Esophagus muscularis mucosa (tissue), 4 donors: Measurements from ENCODE around the gene NOS1. TPM values are rescaled to one million over a fixed set of nuclear protein-coding genes. Genes with fewer than 3 reads are reported as not detected.
"Not testable (repeated sequence)": the region's sequence is repeated elsewhere in the genome, so short reads cannot be mapped to it uniquely, and the experiment has no call there.

Experiments used
- DNase-seq: peaks from one replicate; pipeline ENCODE4 v3.0.0-alpha.2; 2017; ENCODE audit errors: extremely low spot score
- H3K27ac ChIP-seq, 4 donors: fragments of 200-600 bp; sonication (generic); replicated peaks in 1 of 4; 1 replicate in 3 of 4; 2 replicates in 1 of 4; pipeline ENCODE4 v1.5.1; 2016 to 2019; ENCODE audit warnings: mild to moderate bottlenecking in 1 of 4
- H3K27me3 ChIP-seq, 4 donors: fragments of 200-600 bp; sonication (generic); one replicate each; pipeline versions ENCODE4 v1.5.1 to v1.6.0; 2016 to 2019
- H3K36me3 ChIP-seq, 4 donors: fragments of 200-600 bp; sonication (generic); one replicate each; pipeline ENCODE4 v1.5.1; 2016 to 2019
- H3K4me1 ChIP-seq, 4 donors: fragments of 200-600 bp; sonication (generic); one replicate each; pipeline ENCODE4 v1.5.1; 2016 to 2019
- H3K4me3 ChIP-seq, 4 donors: fragments of 200-600 bp; sonication (generic); 1 replicate in 2 of 4; 2 replicates in 2 of 4; pipeline ENCODE4 v1.5.1; 2016 to 2019; ENCODE audit warnings: mild to moderate bottlenecking in 4 of 4, moderate library complexity in 1 of 4
- H3K9me3 ChIP-seq, 4 donors: fragments of 200-600 bp; sonication (generic); 1 replicate in 3 of 4; 2 replicates in 1 of 4; pipeline ENCODE4 v1.5.1; 2016 to 2019
- CTCF ChIP-seq, 3 experiments: fragments of 200-600 bp in 2 of 3; fragments of 450-650 bp in 1 of 3; sonication (generic) in 2 of 3; IDR thresholded peaks; one replicate each; pipeline ENCODE4 v1.5.1; 2017 to 2019; ENCODE audit warnings: antibody characterized with exemption in 3 of 3, mild to moderate bottlenecking in 2 of 3, moderate library complexity in 1 of 3
- EP300 ChIP-seq: sonication (generic); formaldehyde crosslinking; IDR thresholded peaks from one replicate; pipeline ENCODE4 v1.6.1; 2017; ENCODE audit warnings: antibody characterized with exemption
- POLR2A ChIP-seq: fragments of 450-650 bp; IDR thresholded peaks from one replicate; pipeline ENCODE4 v1.6.1; 2017; ENCODE audit warnings: antibody characterized with exemption, moderate library complexity, mild to moderate bottlenecking, low read depth
- POLR2AphosphoS5 ChIP-seq, 2 donors: sonication (generic); formaldehyde crosslinking; IDR thresholded peaks; one replicate each; pipeline ENCODE4 v1.6.1; 2017; ENCODE audit warnings: antibody characterized with exemption in 2 of 2
- WGBS: methylation state at CpG from one replicate; pipeline ENCODE4 v1.1.5; 2018; 5-methylcytosine and 5-hydroxymethylcytosine counted together
- intact Hi-C: fragments of 100-400 bp; cut with DNase I; formaldehyde crosslinking; loops from one replicate; pipeline ENCODE4 v1.15.1; 2023
- total RNA-seq, 4 donors: library from RNA; depleted of rRNA; stranded (reverse); fragments of >200 nt; gene quantifications; one replicate each; pipeline versions ENCODE4 v1.1.0 to v1.2.1, GENCODE V29; 2016

The NOS1 gene
- total RNA-seq, 4 donors from 2014 or later = 1.7 to 4.0 (median 3.1) TPM

GRCh38 chr12:117387832-117388231, 26.4 kb upstream of the NOS1 start:
- Histone ChIP-seq H3K4me3 (no peak overlapping the region), H3K4me1 (no peaks in the 10 kb centered on the region), H3K27me3 (peaks cover 0 to 15% (median 0%) of the 10 kb centered on the region in 4 donors), H3K27ac (no peak overlapping the region), H3K9me3 (no peaks in the 10 kb centered on the region), H3K36me3 (no peaks in the 10 kb centered on the region)
- intact Hi-C loops = no loop called here
- WGBS = 72% methylated on average over 6 of the region's 8 CpGs
- no peak for DNase-seq
- no peak for TF ChIP-seq POLR2A
- no peak for TF ChIP-seq POLR2AphosphoS5 (IDR thresholded peaks at IDR 0.05)
- no peak for TF ChIP-seq EP300
- no peak for TF ChIP-seq CTCF (IDR thresholded peaks at IDR 0.05)

DNA sequence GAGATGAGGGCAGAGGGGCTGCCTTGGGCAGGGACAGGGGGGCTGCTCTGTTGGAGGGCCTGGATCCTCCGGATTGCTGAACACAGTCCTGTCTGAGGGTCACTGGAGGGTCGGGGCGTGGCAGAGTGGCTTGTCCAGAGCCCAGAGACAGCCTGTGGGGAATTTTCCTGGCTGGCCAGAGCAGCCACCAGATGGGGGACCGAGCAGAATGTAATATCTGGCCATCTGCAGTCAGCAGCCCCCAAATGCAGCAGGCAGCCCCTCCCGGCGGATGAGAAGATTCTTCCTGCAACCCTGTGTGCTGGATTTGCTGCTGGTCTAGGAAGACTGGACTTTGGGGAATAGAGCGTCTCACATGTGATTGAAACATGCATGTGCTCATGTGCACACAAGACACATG, 23.3 kb upstream of the NOS1 start:
- no peak for DNase-seq

DNA sequence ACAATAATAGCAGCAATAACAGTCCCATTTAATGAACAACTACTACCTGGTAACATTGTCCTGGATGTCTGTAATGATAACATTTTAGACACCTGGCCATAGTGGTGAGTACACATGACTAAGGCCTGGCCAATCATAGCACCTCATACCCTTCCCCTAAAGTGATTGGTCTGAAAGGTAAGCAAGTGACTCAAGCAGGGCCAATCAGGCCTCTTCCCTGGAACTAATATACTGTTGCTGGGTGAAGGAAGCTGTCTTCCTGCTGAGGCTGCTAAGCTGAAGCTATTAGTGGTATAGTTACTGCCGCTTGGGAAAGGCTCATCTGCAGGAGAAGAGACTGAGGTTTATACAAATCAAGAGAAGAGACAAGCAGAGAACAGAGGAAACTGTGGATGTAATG, 18.7 kb upstream of the NOS1 start:
- Histone ChIP-seq H3K36me3 (no peaks in the 10 kb centered on the region), H3K27me3 (peaks cover 0 to 14% (median 0%) of the 10 kb centered on the region in 4 donors), H3K9me3 (no peaks in the 10 kb centered on the region), H3K4me1 (no peaks in the 10 kb centered on the region), H3K27ac (no peak overlapping the region), H3K4me3 (no peak overlapping the region)
- WGBS = 73% methylated on average over 1 of the region's 1 CpG
- intact Hi-C loops = no loop called here
- no peak for TF ChIP-seq POLR2AphosphoS5 (IDR thresholded peaks at IDR 0.05)
- no peak for TF ChIP-seq CTCF (IDR thresholded peaks at IDR 0.05)
- no peak for TF ChIP-seq POLR2A
- TF ChIP-seq EP300 = no peak
- no peak for DNase-seq

More for the DNA sequence above, 23.3 kb upstream of the NOS1 start:
- Histone ChIP-seq H3K4me3 (no peak overlapping the region), H3K4me1 (no peaks in the 10 kb centered on the region), H3K36me3 (no peaks in the 10 kb centered on the region), H3K9me3 (no peaks in the 10 kb centered on the region), H3K27ac (no peak overlapping the region), H3K27me3 (peaks cover 0 to 15% (median 0%) of the 10 kb centered on the region in 4 donors)
- TF ChIP-seq POLR2AphosphoS5 (IDR thresholded peaks at IDR 0.05) (no peak), POLR2A (no peak), EP300 (no peak), CTCF (IDR thresholded peaks at IDR 0.05) (no peak)
- intact Hi-C loops = no loop called here
- 68% methylated on average over 4 of the region's 7 CpGs for WGBS

DNA sequence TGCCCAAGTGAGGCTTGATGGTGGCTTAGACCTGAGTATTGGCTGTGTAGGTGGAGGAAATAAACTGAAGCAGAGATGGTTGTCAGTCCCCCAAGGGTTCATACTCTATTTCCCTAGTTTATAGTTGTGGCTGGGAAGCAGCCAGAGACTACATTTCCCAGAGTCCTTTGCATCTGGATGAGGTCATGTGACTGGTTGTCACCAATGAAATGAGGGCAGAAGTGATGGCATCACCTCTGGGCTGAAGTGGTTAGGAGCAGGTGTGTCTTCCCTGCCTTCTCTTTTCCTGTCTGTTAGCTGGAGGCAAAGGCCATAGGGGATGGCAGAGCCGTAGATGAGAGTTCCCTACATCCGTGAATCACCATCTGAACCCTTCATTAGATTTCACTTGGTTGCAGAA, 16.3 kb upstream of the NOS1 start:
- no peaks in the 10 kb centered on the region for H3K9me3 ChIP-seq
- no peaks in the 10 kb centered on the region for H3K4me1 ChIP-seq
- 92% methylated on average over 2 of the region's 2 CpGs for WGBS
- H3K27me3 ChIP-seq = peaks cover 0 to 9% (median 0%) of the 10 kb centered on the region in 4 donors
- no peak overlapping the region for H3K27ac ChIP-seq
- H3K4me3 ChIP-seq = no peak overlapping the region
- intact Hi-C loops = no loop called here
- DNase-seq = no peak
- TF ChIP-seq POLR2AphosphoS5 (IDR thresholded peaks at IDR 0.05) = no peak
- TF ChIP-seq EP300 = no peak
- TF ChIP-seq POLR2A = no peak
- no peak for TF ChIP-seq CTCF (IDR thresholded peaks at IDR 0.05)
- H3K36me3 ChIP-seq = no peaks in the 10 kb centered on the region

DNA sequence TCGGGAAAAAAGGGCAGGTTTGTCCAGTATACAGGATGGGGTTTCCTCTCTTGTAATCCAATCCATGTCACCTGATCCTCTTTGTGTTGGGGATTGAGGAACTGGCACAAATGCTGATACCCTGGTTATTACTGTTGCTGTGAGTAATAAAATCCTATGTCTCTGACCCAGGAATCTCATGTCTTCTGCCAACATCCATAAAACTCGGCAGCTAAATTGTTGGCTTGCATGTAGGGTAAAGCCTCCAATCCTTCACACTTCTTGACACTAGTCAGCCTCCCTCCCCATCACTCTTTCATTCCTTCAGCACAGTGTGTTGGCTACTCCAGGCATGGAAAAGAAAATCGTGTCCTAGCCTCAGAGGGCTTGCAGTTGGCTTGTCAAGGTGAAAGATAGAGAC, 9.2 kb upstream of the NOS1 start:
- WGBS = 48% methylated on average over 3 of the region's 3 CpGs
- Histone ChIP-seq H3K4me3 (no peak overlapping the region), H3K9me3 (peaks cover 0 to 9% (median 2%) of the 10 kb centered on the region in 4 donors), H3K36me3 (no peaks in the 10 kb centered on the region), H3K27me3 (peaks cover 0 to 69% (median 0%) of the 10 kb centered on the region in 4 donors), H3K27ac (no peak overlapping the region), H3K4me1 (no peaks in the 10 kb centered on the region)
- TF ChIP-seq CTCF (IDR thresholded peaks at IDR 0.05) (no peak), EP300 (no peak), POLR2AphosphoS5 (IDR thresholded peaks at IDR 0.05) (no peak), POLR2A (no peak)
- DNase-seq = no peak
- intact Hi-C loops = no loop called here

DNA sequence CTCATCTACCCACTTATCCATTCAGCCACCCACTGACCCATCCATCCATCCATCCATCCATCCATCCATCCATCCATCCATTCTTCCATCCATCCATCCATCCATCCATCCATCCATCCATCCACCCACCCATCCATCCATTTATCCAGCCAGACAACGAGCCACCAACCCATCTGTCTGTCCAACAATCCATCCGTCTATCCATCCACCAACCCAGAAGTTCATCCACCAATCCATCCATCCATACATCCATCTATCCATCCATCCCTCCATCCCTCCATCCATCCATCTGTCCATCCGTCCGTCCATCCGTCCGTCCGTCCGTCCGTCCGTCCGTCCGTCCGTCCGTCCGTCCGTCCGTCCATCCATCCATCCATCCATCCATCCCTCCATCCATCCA, 8.6 kb upstream of the NOS1 start:
- H3K4me1 ChIP-seq, DNase-seq, H3K27ac ChIP-seq, intact Hi-C loops, H3K4me3 ChIP-seq, H3K9me3 ChIP-seq, H3K36me3 ChIP-seq: not testable (repeated sequence)
- H3K27me3 ChIP-seq = peaks cover 0 to 69% (median 0%) of the 10 kb centered on the region in 4 donors
- WGBS = 74% methylated on average over 17 of the region's 17 CpGs
